ENCODE measurements around the gene HOXC10. TPM values are rescaled to one million over a fixed set of nuclear protein-coding genes. Genes with fewer than 3 reads are reported as not detected.
A peak's percentile ranks its signal among the peaks of the same experiment; 100 is the strongest.

HOXC10 gene
- polyA plus RNA-seq, 1 donor, result 57.9 TPM

DNA sequence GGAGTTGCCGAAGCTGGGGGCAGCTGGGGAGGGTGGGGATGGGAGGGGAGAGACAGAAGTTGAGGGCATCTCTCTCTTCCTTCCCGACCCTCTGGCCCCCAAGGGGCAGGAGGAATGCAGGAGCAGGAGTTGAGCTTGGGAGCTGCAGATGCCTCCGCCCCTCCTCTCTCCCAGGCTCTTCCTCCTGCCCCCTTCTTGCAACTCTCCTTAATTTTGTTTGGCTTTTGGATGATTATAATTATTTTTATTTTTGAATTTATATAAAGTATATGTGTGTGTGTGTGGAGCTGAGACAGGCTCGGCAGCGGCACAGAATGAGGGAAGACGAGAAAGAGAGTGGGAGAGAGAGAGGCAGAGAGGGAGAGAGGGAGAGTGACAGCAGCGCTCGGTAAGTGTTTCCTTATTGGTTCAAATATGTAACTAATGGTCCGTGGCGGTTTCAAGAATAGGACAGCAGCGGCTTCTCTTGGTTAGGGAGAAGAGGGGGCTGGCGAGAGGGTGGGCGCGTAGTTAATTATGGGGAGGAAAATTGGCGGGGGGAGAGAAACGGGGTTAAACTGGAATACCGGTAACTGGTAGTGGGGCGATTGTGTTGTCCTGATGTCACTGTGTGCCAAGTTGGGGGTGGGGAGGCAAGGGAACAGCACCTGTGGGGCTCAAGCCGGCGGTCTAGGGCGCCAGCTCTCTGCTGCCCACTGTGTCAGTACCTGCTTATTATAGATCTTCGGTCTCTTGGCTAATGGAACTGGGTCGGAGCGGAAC is 32.3 kb downstream of the HOXC10 start:
- DNase-seq, result no peak

DNA sequence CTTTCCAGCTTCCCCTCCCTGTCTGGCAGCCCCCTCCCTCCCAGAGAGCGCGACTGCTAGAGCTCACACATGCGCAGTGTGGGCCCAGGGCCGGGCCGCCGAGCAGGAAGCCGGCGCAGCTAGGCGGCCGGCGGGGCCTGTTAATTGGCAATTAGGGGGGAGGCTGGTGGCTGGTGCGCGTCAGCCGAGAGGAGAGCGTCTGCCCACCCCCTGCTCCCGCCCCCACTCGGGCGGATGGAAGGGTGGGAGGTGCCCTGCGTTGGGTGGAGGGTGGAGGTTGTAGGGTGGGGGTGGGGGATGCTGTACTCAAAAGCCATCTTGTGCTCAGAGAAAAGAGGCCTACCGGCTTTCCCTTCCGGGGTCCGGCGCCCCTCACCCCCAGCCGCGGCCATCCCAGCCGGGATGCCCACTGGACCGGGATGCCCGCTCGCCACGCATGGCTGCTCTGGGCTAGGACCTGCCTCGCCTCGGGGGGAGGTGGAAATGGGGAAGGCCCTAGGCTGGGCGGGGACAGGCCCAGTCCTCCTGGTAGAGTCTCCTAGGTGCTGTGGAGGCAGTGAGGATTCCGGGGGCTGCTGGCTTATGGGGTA is 33.0 kb downstream of the HOXC10 start:
- DNase-seq, result peak; percentile 92

DNA sequence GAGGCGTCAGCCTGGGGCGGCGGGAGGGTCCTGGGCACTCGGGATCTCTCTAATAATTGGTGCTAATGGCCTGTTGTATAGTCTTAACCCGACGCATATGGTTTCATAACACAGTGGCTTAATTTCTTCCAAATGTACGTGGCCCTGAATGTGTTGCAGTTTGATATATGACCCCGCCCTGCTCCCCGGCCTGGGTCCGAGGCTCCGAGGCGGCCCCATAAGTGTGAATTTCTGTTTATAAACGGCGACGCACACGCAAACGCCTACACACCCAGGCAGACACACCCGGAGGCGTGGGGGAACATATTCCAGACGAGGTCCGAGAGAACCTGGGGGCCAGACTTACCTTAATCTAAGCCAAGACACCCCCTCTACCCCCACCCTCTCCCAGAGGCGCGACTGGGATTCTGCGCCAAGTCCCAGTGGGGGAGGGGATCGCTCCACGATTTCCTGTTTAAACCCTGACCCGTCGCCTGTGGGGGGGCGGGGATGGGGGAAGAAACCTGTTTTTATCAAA is 33.6 kb downstream of the HOXC10 start:
- DNase-seq, result no peak

DNA sequence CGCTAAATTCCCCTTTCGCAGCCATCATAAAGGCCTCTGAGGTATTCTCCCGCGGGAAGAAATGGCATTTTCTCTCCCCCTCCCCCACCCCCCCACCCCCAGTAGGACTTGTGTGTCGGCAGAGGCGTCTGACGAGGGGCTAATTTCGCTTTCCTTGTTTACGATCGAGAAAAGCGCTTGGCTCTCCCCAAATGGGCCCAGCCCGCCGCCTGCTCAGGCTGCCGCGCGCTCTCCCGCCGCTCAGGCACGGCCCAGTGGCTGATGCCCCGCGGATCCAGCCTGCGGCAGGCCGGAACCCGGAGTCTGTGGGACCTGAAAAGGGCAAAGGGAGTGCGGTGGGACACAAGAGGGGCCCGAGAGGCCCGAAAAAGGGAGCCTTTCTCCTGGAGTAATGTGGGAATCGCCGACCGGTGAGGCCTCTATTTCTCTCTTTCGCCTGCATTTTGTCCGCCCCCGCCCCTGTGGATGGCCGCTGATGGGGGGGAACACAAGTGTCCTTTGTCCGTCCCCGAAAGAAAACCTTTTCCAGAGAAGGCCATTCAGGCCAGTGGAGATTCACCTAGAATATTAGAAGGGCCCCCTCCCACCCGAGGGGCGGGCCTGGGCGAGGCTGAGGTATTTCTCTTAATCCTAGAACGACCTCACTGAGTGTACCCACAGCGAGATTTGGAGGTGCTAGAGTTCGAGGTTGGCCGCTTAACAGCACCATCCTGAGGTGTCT is 34.3 kb downstream of the HOXC10 start:
- no peak for DNase-seq

DNA sequence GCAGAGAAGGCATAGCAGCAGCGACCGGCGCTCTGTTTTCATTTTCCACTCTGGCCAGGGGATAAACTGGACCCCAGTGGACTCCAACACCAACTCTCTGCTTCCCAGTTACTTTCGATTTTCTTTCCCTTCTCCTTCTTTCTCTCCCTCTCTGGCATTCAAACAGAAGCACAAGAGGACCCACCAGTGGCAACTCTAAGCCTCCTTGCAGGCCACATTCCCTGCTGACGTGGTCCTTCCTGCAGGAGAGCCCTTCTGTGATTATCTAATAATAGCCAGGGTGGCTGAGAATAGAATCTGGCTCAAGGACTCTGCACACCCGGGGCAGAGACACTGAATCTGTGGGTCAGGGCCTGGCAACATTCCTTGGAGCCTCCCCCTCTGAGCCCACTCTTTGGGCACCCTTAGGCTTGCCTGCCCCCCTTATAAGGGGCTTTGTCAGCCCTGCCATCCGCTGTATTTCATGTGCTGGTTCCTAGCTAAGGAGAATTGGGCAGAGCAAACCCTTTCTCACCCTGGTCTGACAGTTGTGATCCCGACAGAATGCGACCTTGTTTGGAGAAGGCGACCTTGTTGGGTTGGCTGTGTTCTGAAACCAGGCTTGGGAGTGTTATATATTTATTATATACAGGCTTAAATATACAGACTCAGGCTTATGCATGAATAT is 35.1 kb downstream of the HOXC10 start:
- no peak for DNase-seq

DNA sequence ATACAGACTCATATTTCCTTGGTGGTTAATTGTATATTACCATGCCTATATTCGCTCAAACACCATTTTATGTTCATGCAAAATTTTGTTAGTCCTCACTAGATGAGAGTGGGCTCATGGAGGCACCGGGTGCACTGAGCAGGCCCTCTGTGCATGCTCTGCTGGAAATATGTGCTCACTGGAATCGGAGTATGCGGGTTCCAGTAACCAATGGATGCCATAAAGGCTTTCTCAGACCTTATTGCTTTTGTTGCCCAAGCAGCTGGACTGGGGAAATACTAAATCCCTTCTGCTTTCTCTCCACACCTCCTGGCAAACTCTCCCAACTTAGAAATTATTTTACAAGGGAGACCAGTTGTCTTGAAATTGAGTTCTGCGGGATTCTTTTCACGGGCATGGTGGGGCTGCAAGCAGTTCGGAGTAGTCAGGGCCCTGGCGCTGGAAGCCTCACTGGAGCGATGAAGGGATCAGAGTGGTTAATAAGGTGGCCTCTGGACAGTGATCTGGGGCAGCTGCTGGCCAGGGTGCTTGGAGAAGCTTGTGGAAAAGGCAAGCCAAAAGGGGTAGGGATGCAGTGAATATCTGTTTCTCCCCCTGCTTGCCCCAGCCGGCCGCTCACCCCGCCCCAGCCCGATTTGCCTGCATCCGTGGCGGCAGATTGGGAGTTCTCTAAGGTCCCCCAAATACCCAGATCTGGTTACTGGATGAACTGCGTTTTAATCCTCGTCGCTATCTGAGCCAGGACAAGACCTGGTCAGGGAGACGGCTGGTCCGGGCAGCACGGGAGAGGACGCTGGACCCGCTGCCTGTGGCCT is 35.9 kb downstream of the HOXC10 start:
- DNase-seq, result no peak

DNA sequence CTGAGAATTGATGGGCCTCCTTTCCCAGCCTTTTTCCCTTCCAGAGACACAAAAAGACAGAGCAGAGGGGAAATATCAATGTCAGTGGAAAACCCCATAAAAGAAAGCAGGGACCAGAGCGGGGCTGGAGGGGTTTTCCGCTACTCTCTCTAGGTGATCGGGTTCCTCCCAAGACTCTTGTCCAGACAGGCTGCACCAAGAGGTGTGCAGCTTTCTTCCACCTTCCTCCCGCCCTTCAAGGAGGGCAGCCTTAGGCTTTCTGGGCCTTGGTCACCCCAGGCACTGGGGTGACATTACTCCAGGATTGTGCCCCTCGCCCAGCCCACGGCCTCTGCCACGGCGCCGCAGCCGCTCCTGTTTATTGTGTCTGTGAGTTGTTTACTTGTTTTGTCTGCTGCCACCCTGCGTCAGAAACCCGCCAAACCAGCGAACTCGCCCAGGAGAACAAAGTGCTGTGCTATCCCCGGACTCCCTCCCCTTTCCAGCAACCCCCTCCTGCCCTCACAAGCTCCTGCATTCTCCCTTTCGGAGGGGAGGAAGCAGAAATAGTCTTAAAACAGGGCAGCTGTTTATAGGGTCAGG is 36.6 kb downstream of the HOXC10 start:
- no peak for DNase-seq

DNA sequence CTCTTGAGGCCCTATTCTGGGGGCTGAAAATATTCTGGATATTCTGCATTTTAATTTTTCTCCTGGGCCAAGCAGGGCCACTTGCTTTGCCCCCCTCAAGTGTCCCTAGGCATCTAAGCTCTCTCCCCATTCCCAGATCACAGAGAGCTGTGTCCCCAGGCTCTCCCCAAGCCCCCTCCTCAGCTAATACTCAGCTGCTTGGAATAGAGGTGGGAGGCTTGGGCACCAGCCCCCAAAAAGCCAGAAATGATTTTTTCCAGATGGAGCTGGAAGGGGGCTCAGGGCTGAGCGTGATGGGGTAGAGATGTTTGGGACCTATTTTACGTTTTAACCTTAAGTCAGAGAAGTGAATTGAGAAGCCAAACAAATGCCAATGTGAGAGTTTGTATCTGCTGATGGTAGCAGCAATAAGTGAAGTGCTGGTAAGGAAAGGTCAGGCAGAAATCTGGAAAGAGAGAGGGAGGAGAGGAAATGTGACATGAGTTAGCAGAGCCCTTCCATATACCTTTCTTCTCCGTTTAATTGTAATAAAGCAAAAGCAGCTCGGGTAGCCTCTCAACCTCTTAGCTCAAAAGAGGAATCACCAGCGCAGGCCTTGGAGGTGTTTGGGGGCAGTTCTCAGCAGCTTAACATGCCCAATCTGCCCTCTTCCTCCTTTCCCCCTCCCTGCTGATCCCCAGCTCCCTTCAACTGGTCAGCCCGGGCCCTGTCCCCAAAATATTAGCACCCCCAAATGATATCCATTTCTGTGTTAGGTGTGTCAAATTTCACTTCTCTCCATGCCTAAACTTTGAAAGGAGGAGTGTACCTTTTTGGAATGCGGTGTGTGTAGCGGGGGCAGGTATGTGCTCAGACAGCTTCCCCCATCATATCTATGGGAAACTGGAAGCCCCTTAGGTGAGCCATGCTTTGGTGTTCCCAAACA is 38.3 kb downstream of the HOXC10 start:
- no peak for DNase-seq

DNA sequence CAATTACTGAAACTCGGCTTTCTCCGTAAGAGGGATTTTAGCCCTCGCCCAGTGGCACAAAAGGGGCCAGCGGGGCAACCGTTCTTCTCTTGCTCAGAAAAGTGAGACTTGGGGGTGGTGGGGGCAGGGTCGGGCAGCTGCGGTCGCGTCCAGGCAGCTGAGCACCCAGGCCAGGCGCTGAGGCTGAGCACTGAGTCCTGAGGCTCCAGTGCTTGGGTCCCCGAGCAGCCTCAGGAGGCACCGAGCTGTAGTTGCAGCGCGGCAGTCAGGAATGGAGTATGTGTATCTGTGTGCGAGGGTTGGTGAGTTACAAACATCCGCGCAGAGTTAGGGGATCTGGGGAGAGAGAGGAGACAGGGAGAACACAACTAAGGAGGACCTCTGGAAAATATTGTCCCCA is 39.2 kb downstream of the HOXC10 start:
- no peak for DNase-seq

DNA sequence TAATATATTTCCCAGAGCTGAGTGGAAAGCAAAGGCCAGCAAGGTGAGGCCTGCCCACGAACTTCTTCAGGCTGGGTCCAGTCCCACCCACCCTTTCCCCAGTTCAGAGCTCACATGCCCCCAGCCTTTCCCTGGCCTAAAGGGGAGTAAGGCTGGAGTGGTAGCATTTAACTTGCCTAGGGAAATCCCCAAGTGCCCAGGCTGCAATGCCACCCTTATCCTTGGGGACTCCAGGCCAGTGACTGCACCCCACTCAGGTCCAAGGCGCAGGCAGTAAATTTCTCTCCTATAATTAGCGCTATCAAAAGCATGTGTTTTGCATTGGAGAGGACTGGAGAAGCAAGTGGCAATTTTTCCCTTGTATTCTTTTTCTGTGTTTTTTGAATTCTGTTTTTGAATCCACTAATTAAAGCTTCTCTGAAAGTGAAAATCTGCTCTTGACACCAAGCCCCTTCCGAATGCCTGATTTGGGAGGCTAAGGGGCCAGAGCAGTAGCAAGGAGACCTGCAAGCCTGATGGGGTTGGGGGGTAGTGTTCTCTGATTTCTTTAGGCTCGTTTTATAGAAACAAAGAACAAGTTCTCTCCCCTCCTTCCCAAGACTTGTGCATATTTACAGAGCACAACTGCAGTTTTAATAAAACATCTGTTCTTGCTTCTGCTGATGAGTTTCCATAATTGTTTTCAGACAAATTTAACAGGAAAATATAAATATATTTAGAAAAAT is 39.8 kb downstream of the HOXC10 start:
- no peak for DNase-seq

DNA sequence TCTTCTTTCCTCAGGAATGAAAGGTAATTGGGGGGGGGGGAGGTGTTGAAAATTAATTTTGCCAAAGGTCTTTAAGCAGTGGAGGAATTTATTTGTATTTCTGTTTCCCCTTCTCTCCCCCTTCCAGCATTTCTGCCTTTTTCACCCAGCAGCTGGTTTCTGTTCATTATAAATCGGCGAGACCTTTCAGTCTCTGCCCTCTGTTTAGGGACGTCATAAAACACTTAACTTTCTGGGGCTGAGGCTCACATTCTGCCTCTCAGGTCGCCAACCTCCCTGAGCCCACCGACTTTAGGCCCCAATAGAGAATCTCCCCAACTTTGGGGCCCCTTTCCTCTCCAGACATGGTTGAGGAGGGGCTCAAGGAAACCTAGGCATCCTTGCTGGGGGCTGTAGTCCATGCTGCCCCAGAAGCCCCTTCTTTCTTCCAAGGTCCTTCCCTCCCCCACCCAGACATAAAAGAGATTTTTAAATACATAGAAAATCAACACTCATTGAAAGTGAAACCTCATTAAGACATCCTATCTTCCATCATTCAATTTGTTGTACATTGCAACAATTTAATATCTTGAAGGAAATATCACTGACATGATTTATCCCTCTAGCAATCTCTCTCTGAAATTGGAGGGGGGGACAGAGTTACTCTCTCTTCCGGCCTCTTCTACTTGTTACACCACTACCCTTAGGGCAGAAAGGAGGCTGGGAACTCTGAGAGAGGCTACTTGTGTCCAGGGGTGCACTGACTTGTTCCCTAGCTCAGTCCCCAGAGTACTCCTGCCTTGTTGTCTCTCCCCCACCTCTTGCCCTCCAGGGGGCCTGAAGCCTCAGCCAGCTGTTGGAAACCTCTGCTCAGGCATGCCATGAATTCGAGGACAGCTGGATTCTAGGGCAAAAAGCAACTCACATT is 40.8 kb downstream of the HOXC10 start:
- DNase-seq, result no peak

DNA sequence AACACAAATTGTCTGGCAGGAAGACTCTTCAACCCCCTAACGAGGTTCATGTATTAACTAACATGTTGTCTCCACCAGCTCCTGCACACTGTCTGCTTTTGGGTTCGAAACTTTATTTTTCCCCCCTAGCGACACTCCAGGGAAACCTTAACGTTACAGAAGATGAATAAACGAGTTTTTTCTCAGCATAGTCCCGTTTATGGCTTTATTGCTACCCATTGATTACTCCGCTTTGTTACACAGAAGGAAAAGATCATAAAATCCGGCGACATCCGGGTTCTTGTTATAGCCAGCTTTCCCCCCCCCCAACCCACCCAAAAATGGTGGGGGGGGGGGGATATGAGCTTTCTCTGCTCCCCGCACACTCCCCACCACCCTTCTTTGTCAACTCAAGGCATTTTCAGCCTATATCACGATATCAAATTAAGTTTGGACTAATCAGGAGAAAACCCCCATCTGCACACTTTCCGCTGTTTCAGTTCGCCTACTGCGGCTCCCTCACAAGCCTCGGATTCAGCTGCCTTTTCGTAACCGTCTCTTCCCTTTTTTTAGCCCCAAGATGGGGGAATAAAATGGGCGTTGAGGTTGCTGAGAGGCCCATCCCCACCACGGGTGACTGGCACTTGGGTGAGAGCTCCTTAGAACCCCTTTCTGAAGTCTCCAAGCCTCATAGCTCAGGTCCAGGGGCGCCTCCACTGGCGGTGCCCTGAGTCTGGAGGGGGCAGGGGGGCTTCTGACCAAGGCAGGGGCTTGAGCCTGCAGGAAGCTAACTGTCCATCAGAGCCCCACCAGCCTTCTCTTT is 41.9 kb downstream of the HOXC10 start:
- no peak for DNase-seq

DNA sequence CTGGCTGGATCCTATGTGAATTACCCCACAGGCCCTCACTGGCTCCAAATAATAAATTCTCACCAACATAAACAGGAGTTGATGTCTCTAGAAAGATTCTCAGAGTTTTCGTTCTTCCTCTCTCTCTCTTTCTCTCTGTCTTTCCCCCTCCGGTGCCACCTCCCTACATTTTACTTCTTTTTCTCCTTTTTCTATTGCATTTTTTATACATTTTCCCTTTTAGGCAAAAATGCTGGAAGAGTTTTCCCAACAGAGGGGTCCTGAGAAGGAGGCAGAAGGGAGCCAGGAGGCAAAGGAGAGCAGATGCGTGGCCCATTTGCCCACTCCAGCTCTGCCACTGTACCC is 42.5 kb downstream of the HOXC10 start:
- no peak for DNase-seq

DNA sequence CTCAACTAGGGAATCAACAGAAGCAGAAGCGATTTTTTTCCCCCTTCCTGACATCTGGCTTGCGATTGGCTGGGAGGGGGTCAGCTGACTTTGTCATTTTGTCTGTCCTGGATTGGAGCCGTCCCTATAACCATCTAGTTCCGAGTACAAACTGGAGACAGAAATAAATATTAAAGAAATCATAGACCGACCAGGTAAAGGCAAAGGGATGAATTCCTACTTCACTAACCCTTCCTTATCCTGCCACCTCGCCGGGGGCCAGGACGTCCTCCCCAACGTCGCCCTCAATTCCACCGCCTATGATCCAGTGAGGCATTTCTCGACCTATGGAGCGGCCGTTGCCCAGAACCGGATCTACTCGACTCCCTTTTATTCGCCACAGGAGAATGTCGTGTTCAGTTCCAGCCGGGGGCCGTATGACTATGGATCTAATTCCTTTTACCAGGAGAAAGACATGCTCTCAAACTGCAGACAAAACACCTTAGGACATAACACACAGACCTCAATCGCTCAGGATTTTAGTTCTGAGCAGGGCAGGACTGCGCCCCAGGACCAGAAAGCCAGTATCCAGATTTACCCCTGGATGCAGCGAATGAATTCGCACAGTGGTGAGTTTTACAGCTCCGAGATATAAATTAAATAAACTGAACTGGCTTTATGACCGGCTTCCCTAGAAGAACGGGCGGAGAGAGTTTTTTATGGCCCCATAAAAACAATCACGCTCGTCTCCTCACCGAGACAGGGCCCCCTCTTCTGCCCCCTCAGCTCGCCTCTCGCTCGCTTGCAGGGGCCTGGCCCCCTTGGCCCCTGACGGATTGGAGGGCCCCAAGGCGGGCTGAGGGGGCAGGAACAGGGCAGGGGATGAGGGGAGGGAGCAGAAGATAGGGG is 43.6 kb downstream of the HOXC10 start, which contains the start of gene HOXC6:
Gene HOXC6 (plus strand): TSS at position 127 of the 888 bp plus-strand sequence. CDS start 82 bp downstream, at position 209.
- DNase-seq, result no peak

DNA sequence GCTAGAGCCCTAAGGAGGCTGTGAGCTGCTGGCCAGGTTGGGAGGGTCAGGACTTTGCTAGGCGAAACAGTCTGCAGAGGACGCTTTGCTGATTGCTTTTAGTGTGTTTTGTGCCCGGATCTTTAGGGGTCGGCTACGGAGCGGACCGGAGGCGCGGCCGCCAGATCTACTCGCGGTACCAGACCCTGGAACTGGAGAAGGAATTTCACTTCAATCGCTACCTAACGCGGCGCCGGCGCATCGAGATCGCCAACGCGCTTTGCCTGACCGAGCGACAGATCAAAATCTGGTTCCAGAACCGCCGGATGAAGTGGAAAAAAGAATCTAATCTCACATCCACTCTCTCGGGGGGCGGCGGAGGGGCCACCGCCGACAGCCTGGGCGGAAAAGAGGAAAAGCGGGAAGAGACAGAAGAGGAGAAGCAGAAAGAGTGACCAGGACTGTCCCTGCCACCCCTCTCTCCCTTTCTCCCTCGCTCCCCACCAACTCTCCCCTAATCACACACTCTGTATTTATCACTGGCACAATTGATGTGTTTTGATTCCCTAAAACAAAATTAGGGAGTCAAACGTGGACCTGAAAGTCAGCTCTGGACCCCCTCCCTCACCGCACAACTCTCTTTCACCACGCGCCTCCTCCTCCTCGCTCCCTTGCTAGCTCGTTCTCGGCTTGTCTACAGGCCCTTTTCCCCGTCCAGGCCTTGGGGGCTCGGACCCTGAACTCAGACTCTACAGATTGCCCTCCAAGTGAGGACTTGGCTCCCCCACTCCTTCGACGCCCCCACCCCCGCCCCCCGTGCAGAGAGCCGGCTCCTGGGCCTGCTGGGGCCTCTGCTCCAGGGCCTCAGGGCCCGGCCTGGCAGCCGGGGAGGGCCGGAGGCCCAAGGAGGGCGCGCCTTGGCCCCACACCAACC is 44.8 kb downstream of the HOXC10 start:
- no peak for DNase-seq

DNA sequence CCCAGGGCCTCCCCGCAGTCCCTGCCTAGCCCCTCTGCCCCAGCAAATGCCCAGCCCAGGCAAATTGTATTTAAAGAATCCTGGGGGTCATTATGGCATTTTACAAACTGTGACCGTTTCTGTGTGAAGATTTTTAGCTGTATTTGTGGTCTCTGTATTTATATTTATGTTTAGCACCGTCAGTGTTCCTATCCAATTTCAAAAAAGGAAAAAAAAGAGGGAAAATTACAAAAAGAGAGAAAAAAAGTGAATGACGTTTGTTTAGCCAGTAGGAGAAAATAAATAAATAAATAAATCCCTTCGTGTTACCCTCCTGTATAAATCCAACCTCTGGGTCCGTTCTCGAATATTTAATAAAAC is 45.5 kb downstream of the HOXC10 start:
- no peak for DNase-seq
